Mucosa of descending colon (tissue), 3 donors: ENCODE data around the gene TAGLN2. TPM values are rescaled to one million over a fixed set of nuclear protein-coding genes. Genes with fewer than 3 reads are reported as not detected.

Source experiments
- ATAC-seq: fragments of 200-7000 bp; cut with Tn5 transposase; one replicate; pipeline ENCODE4 v1.9.1; 2020; ENCODE audit warnings: mild to moderate bottlenecking, moderate library complexity
- DNase-seq, 3 donors: peaks; one replicate each; pipeline ENCODE4 v3.0.0-alpha.2; 2020
- H3K36me3 ChIP-seq: fragments of 200-600 bp; one replicate; pipeline ENCODE4 v1.8.0; 2021; ENCODE audit warnings: low read depth, mild to moderate bottlenecking
- H3K4me1 ChIP-seq: fragments of 200-600 bp; one replicate; pipeline ENCODE4 v1.8.0; 2021; ENCODE audit warnings: low read depth, mild to moderate bottlenecking
- H3K4me3 ChIP-seq: fragments of 200-600 bp; one replicate; pipeline ENCODE4 v1.8.0; 2021; ENCODE audit warnings: mild to moderate bottlenecking
- H3K9me3 ChIP-seq: fragments of 200-600 bp; one replicate; pipeline ENCODE4 v1.8.0; 2021; ENCODE audit warnings: mild to moderate bottlenecking
- CTCF ChIP-seq: fragments of 200-600 bp; IDR thresholded peaks from one replicate; pipeline ENCODE4 v1.8.0; 2022; ENCODE audit warnings: antibody characterized with exemption, mild to moderate bottlenecking
- intact Hi-C, 2 donors: fragments of 100-400 bp; cut with DNase I in 1 of 2; cut with micrococcal nuclease in 1 of 2; formaldehyde crosslinking; loops; one replicate each; pipeline versions ENCODE4 v1.11.0 to v1.11.1; 2022; cut with DNase I, micrococcal nuclease
- total RNA-seq, 3 donors: library from RNA; stranded (reverse); fragmentation: NEBNext Ultra II Directional in 2 of 3; extraction: Animal tissue kit (Norgen Biotek cat#: 25700) in 2 of 3; gene quantifications; one replicate each; pipeline versions ENCODE4 v1.2.1 to v1.2.4, GENCODE V29; 2021 to 2023
- donor health status: DM: no; HTN: no; CAD: no; lungs with moderate emphysema.
- donor health status: DM: no; HTN: no; CAD: no.
- donor health status: DM: no; HTN: yes; CAD: no.

Gene TAGLN2
- total RNA-seq, 3 donors from 2014 or later: 137 to 296 (median 264) TPM

DNA sequence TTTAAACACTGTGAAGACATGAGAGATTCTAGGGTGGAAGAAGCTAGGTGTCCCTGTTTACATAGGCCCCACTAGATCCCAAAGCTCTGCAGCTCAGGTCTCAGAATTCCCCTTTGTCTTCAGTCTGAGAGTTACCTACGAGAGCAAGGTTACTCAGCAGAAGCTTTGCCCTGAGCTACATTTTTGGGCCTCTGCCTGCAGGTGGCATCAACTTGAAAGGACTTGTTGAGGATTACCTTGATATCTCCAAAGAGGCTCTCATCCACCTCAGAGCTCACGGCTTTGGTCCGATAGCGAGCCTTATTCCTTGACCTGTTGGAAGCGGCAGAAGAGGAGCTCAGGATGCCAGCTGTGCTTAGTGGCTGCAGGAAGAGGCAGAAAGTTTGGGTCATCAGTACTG lies 32.4 kb downstream of the TAGLN2 start:
- no peaks in the 10 kb centered on the region for H3K36me3 ChIP-seq
- intact Hi-C loops: loop anchor here in 1 of 2 donors (5.0 kb wide), 1 partner anchor 96 kb away; no protein-coding TSS in a partner anchor
- H3K4me3 ChIP-seq: no peak overlapping the region
- DNase-seq (peak in 1 of 3 donors; percentile 42), ATAC-seq (no peak)
- no peaks in the 10 kb centered on the region for H3K9me3 ChIP-seq
- no peaks in the 10 kb centered on the region for H3K4me1 ChIP-seq
- TF ChIP-seq CTCF: no peak

DNA sequence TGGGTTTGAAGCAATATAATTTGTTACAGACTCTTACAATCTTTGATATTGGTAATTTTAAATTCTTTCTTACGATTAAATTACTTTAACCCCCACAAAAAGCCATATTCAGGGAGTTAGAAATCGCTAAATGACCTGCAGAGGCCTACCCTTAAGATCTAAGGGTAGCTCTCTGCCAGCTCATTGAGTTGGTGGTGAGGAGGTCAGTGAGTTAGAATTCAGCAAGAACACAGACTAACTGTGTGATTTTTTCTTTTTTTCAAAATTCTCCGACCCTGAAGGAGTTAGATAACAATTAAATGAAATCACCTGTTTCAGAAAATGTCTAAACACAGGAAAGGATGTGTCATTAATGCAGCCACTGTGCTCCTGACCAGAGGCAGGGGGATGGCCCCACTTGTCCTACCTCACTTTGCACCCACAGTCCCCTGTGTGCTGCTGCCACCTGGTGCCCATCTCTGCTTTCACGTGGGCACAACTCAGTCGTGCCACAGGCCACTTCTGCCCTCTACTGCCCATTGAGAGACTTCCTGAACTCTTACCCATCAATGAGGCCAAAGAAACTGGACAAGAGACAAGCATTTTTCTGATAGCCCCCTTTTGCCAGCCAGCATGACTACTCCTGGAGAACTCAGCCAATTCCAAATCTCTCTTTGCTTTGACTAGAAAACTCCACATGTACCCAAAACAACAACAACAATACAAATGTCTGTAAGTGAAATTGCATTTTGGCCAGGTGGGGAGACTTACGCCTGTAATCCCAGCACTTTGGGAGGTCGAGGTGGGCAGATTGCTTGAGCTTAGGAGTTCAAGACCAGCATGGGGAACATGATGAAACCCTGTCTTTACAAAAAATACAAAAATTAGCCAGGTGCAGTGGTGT lies 33.8 kb downstream of the TAGLN2 start:
- Histone ChIP-seq H3K9me3 (no peaks in the 10 kb centered on the region), H3K36me3 (no peaks in the 10 kb centered on the region), H3K4me1 (no peaks in the 10 kb centered on the region), H3K4me3 (no peak overlapping the region)
- peak; percentile 97 for ATAC-seq
- peak; percentile 74 for TF ChIP-seq CTCF
- peak; percentile 85 to 92 (median 92) for DNase-seq
- intact Hi-C loops: loop anchor here (1.0 to 5.0 kb wide), 2 partner anchors 92 to 94 kb away; no protein-coding TSS in a partner anchor

GRCh38 chr1:159890390-159890789 lies 34.9 kb downstream of the TAGLN2 start:
- intact Hi-C loops: loop anchor here in 1 of 2 donors (5.0 kb wide), 1 partner anchor 93 kb away; no protein-coding TSS in a partner anchor
- DNase-seq (no peak), ATAC-seq (no peak)
- no peak overlapping the region for H3K4me3 ChIP-seq
- TF ChIP-seq CTCF: no peak
- H3K9me3 ChIP-seq: no peaks in the 10 kb centered on the region
- no peaks in the 10 kb centered on the region for H3K36me3 ChIP-seq
- no peaks in the 10 kb centered on the region for H3K4me1 ChIP-seq

DNA sequence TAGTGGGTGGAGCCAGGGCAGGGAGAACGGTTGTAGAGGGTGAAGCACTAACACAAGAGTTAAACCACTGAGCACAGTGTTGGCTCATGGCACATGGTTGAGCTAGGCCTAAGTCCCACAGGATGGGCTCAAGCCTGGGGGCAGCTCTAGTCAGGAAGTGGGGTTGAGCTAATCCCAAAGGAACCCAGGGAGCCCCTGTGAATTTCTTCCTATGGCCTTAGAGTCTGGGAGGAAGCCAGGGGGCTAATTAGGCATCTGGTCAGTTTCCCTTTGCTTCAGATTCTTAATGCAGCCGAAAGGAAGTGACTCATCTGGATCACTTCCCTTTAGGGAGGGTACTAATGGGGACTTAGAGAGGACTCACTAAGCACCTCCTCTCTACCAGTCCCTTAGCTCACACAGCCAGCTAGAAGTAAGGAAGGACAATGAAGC lies 35.5 kb downstream of the TAGLN2 start:
- ATAC-seq (peak; percentile 67), DNase-seq (peak in 1 of 3 donors; percentile 36)
- Histone ChIP-seq H3K4me1 (no peaks in the 10 kb centered on the region), H3K4me3 (no peak overlapping the region), H3K36me3 (no peaks in the 10 kb centered on the region), H3K9me3 (no peaks in the 10 kb centered on the region)
- intact Hi-C loops: loop anchor here in 1 of 2 donors (5.0 kb wide), 1 partner anchor 93 kb away; no protein-coding TSS in a partner anchor
- TF ChIP-seq CTCF: no peak

DNA sequence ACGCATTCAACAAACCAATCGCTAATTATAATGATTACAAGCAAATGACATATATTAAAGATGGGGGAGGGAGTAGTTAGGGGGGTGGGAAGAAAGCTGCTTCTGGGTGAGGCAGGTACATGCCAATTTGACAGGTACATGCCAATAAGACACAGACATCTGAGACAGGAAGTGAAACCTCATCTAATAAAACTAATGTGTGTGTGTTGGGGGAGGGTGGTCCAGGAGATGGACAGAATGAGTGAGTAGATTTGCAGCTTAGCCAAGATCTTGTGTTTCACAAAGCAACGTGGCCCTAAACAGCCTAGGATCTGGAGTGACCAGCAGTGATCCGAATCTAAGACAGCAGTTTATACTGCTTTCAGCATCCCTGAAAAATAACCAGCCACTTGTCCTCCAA lies 36.1 kb downstream of the TAGLN2 start:
- Histone ChIP-seq H3K36me3 (no peaks in the 10 kb centered on the region), H3K9me3 (no peaks in the 10 kb centered on the region), H3K4me1 (no peaks in the 10 kb centered on the region), H3K4me3 (no peak overlapping the region)
- DNase-seq: no peak
- ATAC-seq: no peak
- TF ChIP-seq CTCF: no peak
- intact Hi-C loops: no loop called here
